IMR-90 (cell line): ENCODE measurements around the gene ZFYVE1. TPM values are rescaled to one million over a fixed set of nuclear protein-coding genes. Genes with fewer than 3 reads are reported as not detected.
"Not testable (repeated sequence)": the region's sequence is repeated elsewhere in the genome, so short reads cannot be mapped to it uniquely, and the experiment has no call there.

Experiments
- ATAC-seq: fragments of 200-7000 bp; cut with Tn5 transposase; 2 replicates; pipeline ENCODE4 v1.9.1; 2020; ENCODE audit warnings: low read depth, mild to moderate bottlenecking, moderate library complexity
- BruUV-seq: library from RNA; stranded (reverse); fragments of 400-500 nt; replicated peaks from 2 replicates; lab custom pipeline; 2021; lab: Mats Ljungman, UMichigan
- CTCF ChIA-PET: fragments of 300-600 bp; formaldehyde crosslinking; extraction: SDS; loops from one replicate; lab custom pipeline; 2021; ENCODE audit warnings: antibody characterized with exemption; lab: Yijun Ruan, JAX
- POLR2A ChIA-PET: fragments of 300-600 bp; sonication (Branson Sonifier 250); formaldehyde crosslinking; loops from one replicate; lab custom pipeline; 2022; ENCODE audit warnings: antibody characterized with exemption; ENCODE audit not compliant: unreplicated experiment; lab: Charles Lee
- DNase-seq: peaks from one replicate; pipeline ENCODE4 v3.0.0; 2013
- H2AFZ ChIP-seq: replicated peaks from 2 replicates; pipeline ENCODE3; 2013; ENCODE audit warnings: low read length, mild to moderate bottlenecking; ENCODE audit not compliant: poor library complexity
- H2AK5ac ChIP-seq: 2 replicates; pipeline ENCODE4 v1.6.1; 2013; ENCODE audit warnings: low read depth, low read length, inconsistent platforms
- H2AK9ac ChIP-seq: replicated peaks from 2 replicates; pipeline ENCODE3; 2013; ENCODE audit warnings: mild to moderate bottlenecking, low read depth, low read length, moderate library complexity; ENCODE audit not compliant: poor library complexity
- H2BK120ac ChIP-seq: 2 replicates; pipeline ENCODE4 v1.6.1; 2013; ENCODE audit warnings: low read depth, low read length, inconsistent platforms
- H2BK15ac ChIP-seq: 3 replicates; pipeline ENCODE4 v1.6.1; 2013; ENCODE audit warnings: low read depth, low read length, inconsistent platforms
- H2BK20ac ChIP-seq: 2 replicates; pipeline ENCODE4 v1.6.1; 2013; ENCODE audit warnings: low read depth, mild to moderate bottlenecking, inconsistent platforms, low read length, moderate library complexity
- H2BK5ac ChIP-seq: 2 replicates; pipeline ENCODE4 v1.6.1; 2013; ENCODE audit warnings: mild to moderate bottlenecking, low read depth, low read length, inconsistent platforms; ENCODE audit not compliant: poor library complexity, severe bottlenecking
- H3K14ac ChIP-seq: replicated peaks from 2 replicates; pipeline ENCODE4 v1.6.1; 2013; ENCODE audit warnings: low read depth, low read length, inconsistent platforms
- H3K18ac ChIP-seq: 2 replicates; pipeline ENCODE4 v1.6.1; 2013; ENCODE audit warnings: low read depth, low read length, control low read depth
- H3K23ac ChIP-seq: 2 replicates; pipeline ENCODE4 v1.6.1; 2013; ENCODE audit warnings: low read depth, low read length, inconsistent platforms
- H3K27ac ChIP-seq: 2 replicates; pipeline ENCODE4 v1.5.1; 2013; ENCODE audit warnings: mild to moderate bottlenecking, control low read depth, low read length; ENCODE audit not compliant: insufficient read depth
- H3K27me3 ChIP-seq: 2 replicates; pipeline ENCODE4 v1.6.1; 2013; ENCODE audit warnings: low read length; ENCODE audit not compliant: control insufficient read depth, insufficient read depth
- H3K36me3 ChIP-seq: 2 replicates; pipeline ENCODE4 v1.6.1; 2013; ENCODE audit warnings: low read length, mixed read lengths; ENCODE audit not compliant: control insufficient read depth, insufficient read depth
- H3K4ac ChIP-seq: 2 replicates; pipeline ENCODE4 v1.6.1; 2013; ENCODE audit warnings: low read depth, low read length, inconsistent platforms
- H3K4me1 ChIP-seq: 2 replicates; pipeline ENCODE4 v1.6.1; 2013; ENCODE audit warnings: low read length, mixed read lengths; ENCODE audit not compliant: control insufficient read depth, insufficient read depth
- H3K4me2 ChIP-seq: 2 replicates; pipeline ENCODE4 v1.6.1; 2013; ENCODE audit warnings: low read depth, mild to moderate bottlenecking, control low read depth, low read length, moderate library complexity
- H3K4me3 ChIP-seq: 2 replicates; pipeline ENCODE4 v1.5.1; 2013; ENCODE audit warnings: low read depth, mild to moderate bottlenecking, control low read depth, low read length, moderate library complexity; ENCODE audit not compliant: insufficient read depth
- H3K56ac ChIP-seq: 2 replicates; pipeline ENCODE4 v1.6.1; 2013; ENCODE audit warnings: low read length, inconsistent platforms; ENCODE audit not compliant: insufficient read depth; ENCODE audit errors: extremely low read depth
- H3K79me1 ChIP-seq, 2 experiments: 2 replicates each; pipeline ENCODE4 v1.6.1; 2013; ENCODE audit warnings: low read length in 2 of 2, inconsistent platforms in 1 of 2, low read depth in 1 of 2
- H3K9ac ChIP-seq: 2 replicates; pipeline ENCODE4 v1.6.1; 2013; ENCODE audit warnings: low read depth, low read length, control low read depth
- H3K9me1 ChIP-seq: 2 replicates; pipeline ENCODE4 v1.6.1; 2013; ENCODE audit warnings: low read length, inconsistent platforms; ENCODE audit not compliant: insufficient read depth
- H3K9me3 ChIP-seq: 2 replicates; pipeline ENCODE4 v1.6.1; 2013; ENCODE audit warnings: low read length; ENCODE audit not compliant: control insufficient read depth, insufficient read depth
- H4K20me1 ChIP-seq: 2 replicates; pipeline ENCODE4 v1.6.1; 2013; ENCODE audit warnings: low read length, inconsistent platforms; ENCODE audit not compliant: insufficient read depth
- H4K5ac ChIP-seq: 2 replicates; pipeline ENCODE4 v1.6.1; 2013; ENCODE audit warnings: mild to moderate bottlenecking, low read depth, low read length, control low read depth
- H4K8ac ChIP-seq, 2 experiments: 2 replicates each; pipeline ENCODE4 v1.6.1; 2013; ENCODE audit warnings: low read depth in 2 of 2, low read length in 2 of 2, control low read depth in 1 of 2, inconsistent platforms in 1 of 2
- H4K91ac ChIP-seq: 2 replicates; pipeline ENCODE4 v1.6.1; 2013; ENCODE audit warnings: low read depth, low read length, inconsistent platforms; ENCODE audit not compliant: insufficient read depth
- WGBS, 2 experiments: methylation state at CpG; one replicate each; pipeline versions ENCODE4 v1.1.5 to v1.1.7; 2013; ENCODE audit warnings: missing lambda C conversion rate in 2 of 2; ENCODE audit not compliant: insufficient read length in 1 of 2; ENCODE audit errors: extremely low coverage in 2 of 2; 5-methylcytosine and 5-hydroxymethylcytosine counted together
- dilution Hi-C: fragments of 300-500 bp; cut with HindIII; formaldehyde crosslinking; loops from one replicate; pipeline ENCODE4 v1.14.3; 2018; ENCODE audit warnings: low sequenced_read_pairs; ENCODE audit not compliant: unreplicated experiment
- in situ Hi-C: fragments of 300-500 bp; cut with MboI; formaldehyde crosslinking; loops from 3 replicates; pipeline ENCODE4 v1.14.3; 2019; ENCODE audit warnings: low sequenced_read_pairs, inconsistent platforms, mixed read lengths
- intact Hi-C: fragments of 100-400 bp; cut with micrococcal nuclease; formaldehyde crosslinking; loops from 2 replicates; pipeline ENCODE4 v1.10.0; 2022
- polyA plus RNA-seq, 3 experiments: library from polyadenylated mRNA; depleted of rRNA; stranded (reverse); fragments of >200 nt; gene quantifications; 2 replicates each; pipeline ENCODE4 v1.2.3, GENCODE V29; 2012; ENCODE audit warnings: low replicate concordance in 1 of 3
- total RNA-seq: library from RNA; depleted of rRNA; stranded (reverse); fragments of >200 nt; gene quantifications from 2 replicates; pipeline ENCODE4 v1.2.3, GENCODE V29; 2012

The ZFYVE1 gene
- total and polyA plus RNA-seq, 2 of the 4 experiments (the other 2 are of a cell fraction), result 12.2 to 14.2 TPM

GRCh38 chr14:73016011-73016410 is 10.9 kb downstream of the ZFYVE1 start:
- H2AFZ ChIP-seq, dilution Hi-C loops, H3K9me3 ChIP-seq, H2BK20ac ChIP-seq, POLR2A ChIA-PET, DNase-seq, H3K4me1 ChIP-seq, H3K4ac ChIP-seq, H3K4me3 ChIP-seq, H3K27ac ChIP-seq, H4K8ac ChIP-seq, H3K27me3 ChIP-seq, H4K91ac ChIP-seq, intact Hi-C loops, H3K9me1 ChIP-seq, H3K18ac ChIP-seq, CTCF ChIA-PET, H2BK5ac ChIP-seq, H3K9ac ChIP-seq, H2BK15ac ChIP-seq, H3K4me2 ChIP-seq, H3K23ac ChIP-seq, H4K5ac ChIP-seq, ATAC-seq, in situ Hi-C loops, BruUV-seq, H2BK120ac ChIP-seq, H2AK9ac ChIP-seq, H2AK5ac ChIP-seq, H3K56ac ChIP-seq, H3K14ac ChIP-seq: not testable (repeated sequence)
- H4K20me1 ChIP-seq, result peaks cover 19% of the 10 kb centered on the region; the same call in 1 of the 2 replicates
- H3K79me1 ChIP-seq, result peaks cover 14 to 78% of the 10 kb centered on the region in 2 experiments
- H3K36me3 ChIP-seq, result peaks cover 35% of the 10 kb centered on the region
- 100% methylated on average over 4 of the region's 10 CpGs; no CpG with 5 or more reads in 1 of the 2 experiments for WGBS, 2 experiments

- Histone ChIP-seq H4K20me1 (peaks cover 18% of the 10 kb centered on the region; the same call in 1 of the 2 replicates), H3K36me3 (peaks cover 30% of the 10 kb centered on the region), H3K79me1 (peaks cover 10 to 74% of the 10 kb centered on the region in 2 experiments)
- H4K8ac ChIP-seq, CTCF ChIA-PET, H3K56ac ChIP-seq, POLR2A ChIA-PET, H3K4me3 ChIP-seq, H3K27ac ChIP-seq, H3K27me3 ChIP-seq, H3K23ac ChIP-seq, H3K9me1 ChIP-seq, H2BK5ac ChIP-seq, H3K14ac ChIP-seq, H3K18ac ChIP-seq, H2BK120ac ChIP-seq, H2AK9ac ChIP-seq, H3K9me3 ChIP-seq, dilution Hi-C loops, ATAC-seq, H2BK20ac ChIP-seq, H3K4me2 ChIP-seq, H3K4ac ChIP-seq, in situ Hi-C loops, H2AFZ ChIP-seq, DNase-seq, BruUV-seq, H4K5ac ChIP-seq, H2AK5ac ChIP-seq, H2BK15ac ChIP-seq, H3K9ac ChIP-seq, H4K91ac ChIP-seq, intact Hi-C loops, H3K4me1 ChIP-seq: not testable (repeated sequence)
- WGBS, 2 experiments, result 100% methylated on average over 1 of the region's 14 CpGs; no CpG with 5 or more reads in 1 of the 2 experiments
These were observed 11.4 kb downstream of the ZFYVE1 start for GRCh38 chr14:73015552-73015951.
